Activated naive CD8-positive, alpha-beta T cell treated with anti-CD3 and anti-CD28 coated beads for 36 hours (primary cell): ENCODE measurements around the gene TDP1. TPM values are rescaled to one million over a fixed set of nuclear protein-coding genes. Genes with fewer than 3 reads are reported as not detected.

Source experiments
- DNase-seq: peaks from one replicate; pipeline ENCODE4 v3.0.0; 2021
- H3K27ac Mint-ChIP-seq: one replicate; pipeline ENCODE4 v1.8.0; 2022; ENCODE audit warnings: mild to moderate bottlenecking, moderate library complexity, mixed read lengths
- H3K27me3 Mint-ChIP-seq: one replicate; pipeline ENCODE4 v1.8.0; 2022; ENCODE audit warnings: mild to moderate bottlenecking, mixed read lengths
- H3K36me3 Mint-ChIP-seq: one replicate; pipeline ENCODE4 v1.8.0; 2021; ENCODE audit warnings: mild to moderate bottlenecking, mixed read lengths
- H3K4me1 Mint-ChIP-seq: one replicate; pipeline ENCODE4 v1.8.0; 2021; ENCODE audit warnings: mixed read lengths
- H3K4me3 Mint-ChIP-seq: one replicate; pipeline ENCODE4 v1.8.0; 2022; ENCODE audit warnings: mild to moderate bottlenecking, moderate library complexity, mixed read lengths
- H3K9me3 Mint-ChIP-seq: one replicate; pipeline ENCODE4 v1.8.0; 2022; ENCODE audit warnings: mixed read lengths
- total RNA-seq, 2 experiments: library from RNA; stranded (reverse); gene quantifications; one replicate each; pipeline ENCODE4 v1.2.3, GENCODE V29; 2021

Gene TDP1
- total RNA-seq, 2 experiments from 2014 or later, result 88.4 to 96.8 TPM

DNA sequence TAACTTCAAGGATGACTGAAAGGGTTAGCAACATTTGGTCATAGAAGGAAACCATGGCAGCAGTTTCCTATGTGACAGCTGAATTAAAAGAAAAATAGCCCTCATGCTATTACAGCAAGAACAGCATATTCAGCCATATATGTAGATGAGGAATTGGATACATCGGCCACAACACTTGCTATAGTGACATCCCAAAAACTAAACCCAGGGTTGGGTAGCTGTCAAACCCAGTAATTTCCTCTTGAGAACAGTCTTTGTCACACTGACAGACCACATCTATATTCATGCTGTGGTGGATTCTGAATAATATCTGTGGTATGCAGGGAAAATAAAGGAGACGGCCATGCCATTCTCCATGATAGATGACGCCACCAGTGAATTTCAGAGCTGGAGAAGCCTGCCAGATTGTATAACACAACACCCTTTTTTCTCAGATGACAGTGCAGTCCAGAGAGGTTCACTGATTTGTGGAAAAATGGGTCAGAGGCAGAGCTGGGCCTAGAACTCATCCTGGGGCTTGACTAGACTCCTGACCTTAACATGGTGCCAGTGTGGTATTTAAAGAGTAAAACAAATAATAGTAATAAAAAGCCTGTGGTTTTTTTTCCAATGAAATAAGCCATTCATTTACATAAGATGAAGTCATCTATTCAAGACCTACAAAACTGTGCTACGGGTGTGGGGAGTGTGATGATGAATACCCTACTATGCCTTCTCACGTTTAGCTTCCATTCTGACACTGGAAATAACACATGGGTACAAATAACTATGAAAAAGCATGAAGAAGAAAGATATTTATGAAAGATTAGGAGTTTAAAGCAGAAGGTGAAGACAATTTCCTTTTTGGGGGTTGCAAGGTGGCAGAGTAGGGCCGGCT is 33.5 kb upstream of the TDP1 start:
- Mint-ChIP-seq H3K9me3 (no peaks in the 10 kb centered on the region), H3K27ac (no peak overlapping the region), H3K4me3 (no peak overlapping the region), H3K27me3 (no peaks in the 10 kb centered on the region), H3K36me3 (no peaks in the 10 kb centered on the region), H3K4me1 (no peaks in the 10 kb centered on the region)
- DNase-seq, result no peak

DNA sequence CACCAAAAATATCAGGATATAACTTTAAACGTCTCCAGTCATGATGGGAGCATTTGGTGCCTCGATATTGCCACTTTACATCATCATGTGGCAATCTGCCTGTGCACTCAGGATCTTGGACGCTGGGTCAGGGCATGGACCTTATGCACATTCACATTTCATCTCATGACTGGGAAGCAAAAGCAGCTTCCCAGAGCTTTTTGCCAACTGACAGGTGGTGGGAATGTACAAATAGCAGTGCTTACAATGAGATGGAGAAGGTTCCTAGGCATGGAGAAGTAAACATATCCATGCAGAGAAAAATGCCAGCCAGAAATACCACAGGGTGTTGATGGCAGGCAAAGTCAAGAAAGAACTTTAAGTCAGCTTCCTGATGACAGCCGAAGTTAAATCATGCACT is 31.5 kb upstream of the TDP1 start:
- no peak for DNase-seq
- Mint-ChIP-seq H3K27ac (no peak overlapping the region), H3K4me1 (no peaks in the 10 kb centered on the region), H3K9me3 (no peaks in the 10 kb centered on the region), H3K36me3 (no peaks in the 10 kb centered on the region), H3K4me3 (no peak overlapping the region), H3K27me3 (no peaks in the 10 kb centered on the region)

DNA sequence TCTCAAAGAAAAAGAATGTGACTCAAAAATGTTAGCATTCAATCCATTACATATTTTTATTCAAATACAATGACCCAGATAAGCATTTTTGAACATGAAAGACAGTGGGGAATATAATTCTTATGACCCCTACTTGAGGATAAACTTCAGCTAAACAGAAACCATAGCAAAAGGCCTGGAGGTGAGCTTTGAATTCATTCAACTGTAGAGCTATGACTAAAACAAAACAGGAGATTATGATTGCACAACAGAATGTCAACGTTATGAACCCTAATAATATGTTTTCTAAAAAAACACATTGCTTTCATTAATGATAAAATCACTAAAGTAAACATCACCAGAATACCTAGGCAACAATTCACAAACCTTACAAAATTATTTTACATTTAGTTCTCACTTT is 29.0 kb upstream of the TDP1 start:
- H3K9me3 Mint-ChIP-seq, result no peaks in the 10 kb centered on the region
- no peaks in the 10 kb centered on the region for H3K36me3 Mint-ChIP-seq
- H3K4me3 Mint-ChIP-seq, result no peak overlapping the region

DNA sequence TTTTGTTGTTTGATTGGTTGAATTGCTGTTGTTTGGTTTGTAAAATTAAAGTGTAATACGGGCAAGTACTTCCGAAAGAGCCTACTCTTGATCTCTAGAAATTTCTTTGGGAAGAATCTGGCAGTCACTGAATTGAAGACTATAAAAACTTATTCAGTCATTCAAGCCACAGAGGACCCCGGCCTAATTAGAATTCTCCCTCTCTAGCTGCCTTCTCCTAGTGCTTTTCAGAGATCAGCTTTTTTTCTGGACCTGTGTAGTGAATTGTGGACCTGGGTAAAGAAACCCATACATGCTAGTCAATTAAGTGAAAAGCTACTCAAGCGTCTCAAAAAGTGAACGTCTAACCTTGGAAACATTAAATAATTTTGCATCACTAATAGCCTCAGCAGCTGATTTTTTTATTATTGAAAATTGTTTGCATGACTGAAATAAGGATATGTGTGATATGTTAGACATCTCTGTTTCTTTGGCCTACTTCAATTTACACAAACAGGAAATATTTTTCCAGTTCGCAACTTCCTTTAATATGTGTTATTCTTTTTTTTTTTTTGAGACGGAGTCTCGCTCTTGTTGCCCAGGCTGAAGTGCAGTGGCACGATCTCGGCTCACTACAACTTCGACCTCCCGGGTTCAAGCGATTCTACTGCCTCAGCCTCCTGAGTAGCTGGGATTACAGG is 28.4 kb upstream of the TDP1 start:
- H3K27ac Mint-ChIP-seq, result no peak overlapping the region
- no peak for DNase-seq
- H3K36me3 Mint-ChIP-seq, result no peaks in the 10 kb centered on the region
- no peaks in the 10 kb centered on the region for H3K9me3 Mint-ChIP-seq
- H3K4me1 Mint-ChIP-seq, result no peaks in the 10 kb centered on the region
- no peaks in the 10 kb centered on the region for H3K27me3 Mint-ChIP-seq
- no peak overlapping the region for H3K4me3 Mint-ChIP-seq

More for the DNA sequence above, 29.0 kb upstream of the TDP1 start:
- no peak for DNase-seq
- no peaks in the 10 kb centered on the region for H3K27me3 Mint-ChIP-seq
- H3K4me1 Mint-ChIP-seq, result no peaks in the 10 kb centered on the region
- H3K27ac Mint-ChIP-seq, result no peak overlapping the region

DNA sequence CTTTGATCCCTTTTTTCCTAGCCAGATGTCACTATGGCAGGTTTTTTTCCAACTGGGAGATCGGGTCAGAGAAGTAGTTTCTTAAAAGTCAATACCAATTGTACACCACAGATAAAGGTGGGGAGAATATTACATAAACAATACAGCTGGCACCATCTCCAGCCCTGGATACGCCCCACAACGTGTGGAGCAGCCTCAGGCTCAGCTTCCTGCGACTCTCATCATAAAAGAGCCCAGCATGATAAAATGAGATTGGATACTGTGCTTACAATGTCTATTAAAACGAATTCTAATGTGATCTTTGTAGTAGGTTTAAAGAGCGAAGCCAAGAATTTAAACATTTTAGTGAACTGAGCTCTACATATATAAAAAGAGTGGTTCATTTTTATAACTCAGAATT is 22.7 kb upstream of the TDP1 start:
- DNase-seq, result no peak
- peaks cover 2% of the 10 kb centered on the region for H3K4me1 Mint-ChIP-seq
- H3K27ac Mint-ChIP-seq, result no peak overlapping the region
- H3K9me3 Mint-ChIP-seq, result no peaks in the 10 kb centered on the region
- H3K4me3 Mint-ChIP-seq, result no peak overlapping the region
- no peaks in the 10 kb centered on the region for H3K36me3 Mint-ChIP-seq
- no peaks in the 10 kb centered on the region for H3K27me3 Mint-ChIP-seq

DNA sequence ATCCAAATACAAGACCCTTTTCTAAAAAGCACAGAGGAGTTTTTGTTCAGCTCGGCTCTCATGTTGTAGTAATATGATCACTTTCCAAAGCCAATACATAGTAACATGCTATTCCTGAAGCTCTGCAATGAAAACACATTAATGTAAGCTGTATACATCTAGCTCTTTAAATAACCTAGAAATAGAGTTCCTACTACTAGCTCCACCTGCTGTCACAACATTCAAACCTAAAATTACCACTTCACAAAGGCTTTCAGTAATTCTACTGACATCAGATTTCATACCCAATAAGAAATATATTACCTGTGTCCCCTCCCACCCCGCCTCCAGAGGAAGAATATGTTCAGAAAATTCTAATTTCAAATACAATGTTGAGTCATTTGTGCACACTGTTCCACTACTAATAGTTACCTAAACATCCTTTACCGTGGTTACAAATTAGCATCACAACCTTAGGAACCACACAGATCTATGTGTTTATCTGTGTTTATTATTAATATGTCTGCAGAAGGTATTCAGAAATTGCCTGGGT is 19.0 kb upstream of the TDP1 start:
- Mint-ChIP-seq H3K27me3 (no peaks in the 10 kb centered on the region), H3K9me3 (no peaks in the 10 kb centered on the region), H3K4me3 (no peak overlapping the region), H3K4me1 (peaks cover 2% of the 10 kb centered on the region), H3K36me3 (no peaks in the 10 kb centered on the region), H3K27ac (no peak overlapping the region)
- no peak for DNase-seq

DNA sequence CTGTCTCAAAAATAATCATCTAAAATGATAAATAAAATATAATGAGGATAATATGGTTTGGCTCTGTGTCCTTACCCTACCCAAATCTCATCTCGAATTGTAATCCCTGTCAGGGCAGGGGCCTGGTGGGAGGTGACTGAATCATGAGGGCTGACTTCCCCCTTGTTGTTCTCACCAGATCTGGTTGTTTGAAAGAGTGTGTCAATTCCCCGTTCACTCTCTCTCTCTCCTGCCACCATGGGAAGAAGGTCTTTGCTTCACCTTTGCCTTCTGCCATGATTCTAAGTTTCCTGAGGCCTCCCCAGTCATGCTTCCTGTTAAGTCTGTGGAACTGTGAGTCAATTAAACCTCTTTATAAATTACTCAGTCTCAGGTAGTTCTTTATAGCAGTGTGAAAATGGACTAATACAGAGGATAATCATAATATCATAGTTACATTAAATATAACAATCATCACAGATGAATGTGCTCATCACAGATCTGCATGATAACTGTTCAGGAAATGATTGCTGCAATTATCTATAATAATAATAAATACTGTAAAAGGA is 13.8 kb upstream of the TDP1 start:
- H3K27ac Mint-ChIP-seq, result no peak overlapping the region
- DNase-seq, result no peak
- no peaks in the 10 kb centered on the region for H3K27me3 Mint-ChIP-seq

DNA sequence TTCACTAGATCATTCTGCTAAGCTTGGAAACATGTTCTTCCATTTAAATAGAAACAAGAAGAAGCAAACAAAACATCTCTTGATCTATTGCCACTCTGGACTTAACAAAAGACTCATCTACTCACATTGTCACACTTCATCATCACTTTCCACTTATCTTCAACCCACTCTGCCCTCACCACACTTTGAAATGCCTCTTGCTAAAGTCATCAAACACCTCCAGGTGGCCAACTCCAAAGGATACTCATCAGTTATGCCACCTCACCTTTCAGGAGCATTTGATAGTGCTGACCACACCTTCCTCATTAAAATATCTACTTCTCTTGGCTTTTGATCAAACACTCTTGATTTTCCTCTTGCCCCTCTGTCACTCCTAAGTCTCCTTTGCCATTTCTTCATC is 8.4 kb upstream of the TDP1 start:
- no peaks in the 10 kb centered on the region for H3K4me1 Mint-ChIP-seq
- peaks cover 10% of the 10 kb centered on the region for H3K36me3 Mint-ChIP-seq
- no peaks in the 10 kb centered on the region for H3K9me3 Mint-ChIP-seq
- no peak overlapping the region for H3K27ac Mint-ChIP-seq
- DNase-seq, result no peak
- H3K27me3 Mint-ChIP-seq, result no peaks in the 10 kb centered on the region
- H3K4me3 Mint-ChIP-seq, result no peak overlapping the region

More for the DNA sequence above, 13.8 kb upstream of the TDP1 start:
- Mint-ChIP-seq H3K9me3 (no peaks in the 10 kb centered on the region), H3K36me3 (no peaks in the 10 kb centered on the region), H3K4me1 (peaks cover 3% of the 10 kb centered on the region), H3K4me3 (no peak overlapping the region)

DNA sequence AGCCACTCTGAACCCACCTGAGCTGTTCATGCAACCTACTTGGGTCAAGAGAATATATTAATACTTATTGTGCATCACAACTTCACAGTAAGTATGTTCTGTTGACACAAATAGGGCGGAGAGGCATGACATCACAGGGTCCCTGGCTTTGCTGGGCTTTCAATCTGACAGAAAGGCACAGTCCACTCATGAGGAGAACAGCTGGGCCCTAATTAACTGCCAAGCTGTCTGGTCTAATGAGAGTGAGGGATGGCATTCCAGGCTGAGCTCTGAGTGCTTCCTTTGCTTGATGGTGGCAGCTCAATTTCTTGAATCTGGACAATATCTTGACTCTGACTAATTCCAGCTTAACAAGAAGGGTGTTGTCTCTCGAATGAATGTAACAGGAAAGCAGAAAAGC is 3.2 kb upstream of the TDP1 start:
- peaks cover 22% of the 10 kb centered on the region for H3K36me3 Mint-ChIP-seq
- H3K27ac Mint-ChIP-seq, result no peak overlapping the region
- peaks cover 13% of the 10 kb centered on the region for H3K4me1 Mint-ChIP-seq
- H3K9me3 Mint-ChIP-seq, result peaks cover 1% of the 10 kb centered on the region
- no peak for DNase-seq
- H3K4me3 Mint-ChIP-seq, result no peak overlapping the region
- no peaks in the 10 kb centered on the region for H3K27me3 Mint-ChIP-seq

DNA sequence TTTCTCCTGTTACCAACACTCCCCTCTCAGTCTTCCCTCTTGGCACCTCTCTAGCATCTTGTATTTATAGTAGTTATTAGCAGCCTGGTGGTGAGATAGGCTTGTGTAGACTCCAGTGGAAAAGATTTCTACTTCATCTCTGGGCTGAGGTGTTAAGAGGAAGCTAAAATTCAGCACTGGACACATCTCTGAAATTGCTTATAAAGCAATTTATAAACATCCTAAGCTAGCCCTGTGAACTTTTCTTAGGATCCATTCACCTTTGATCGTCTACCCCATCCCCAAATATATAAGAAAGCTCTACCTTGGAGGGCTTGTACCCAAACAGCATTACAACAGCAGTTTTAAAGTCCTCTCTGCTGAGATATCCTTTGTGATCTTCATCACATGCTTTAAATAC is 2.1 kb upstream of the TDP1 start:
- no peak for DNase-seq
- Mint-ChIP-seq H3K9me3 (peaks cover 5% of the 10 kb centered on the region), H3K4me3 (peak overlapping the region; percentile 92), H3K36me3 (peaks cover 27% of the 10 kb centered on the region), H3K27ac (no peak overlapping the region), H3K27me3 (no peaks in the 10 kb centered on the region), H3K4me1 (peaks cover 22% of the 10 kb centered on the region)

DNA sequence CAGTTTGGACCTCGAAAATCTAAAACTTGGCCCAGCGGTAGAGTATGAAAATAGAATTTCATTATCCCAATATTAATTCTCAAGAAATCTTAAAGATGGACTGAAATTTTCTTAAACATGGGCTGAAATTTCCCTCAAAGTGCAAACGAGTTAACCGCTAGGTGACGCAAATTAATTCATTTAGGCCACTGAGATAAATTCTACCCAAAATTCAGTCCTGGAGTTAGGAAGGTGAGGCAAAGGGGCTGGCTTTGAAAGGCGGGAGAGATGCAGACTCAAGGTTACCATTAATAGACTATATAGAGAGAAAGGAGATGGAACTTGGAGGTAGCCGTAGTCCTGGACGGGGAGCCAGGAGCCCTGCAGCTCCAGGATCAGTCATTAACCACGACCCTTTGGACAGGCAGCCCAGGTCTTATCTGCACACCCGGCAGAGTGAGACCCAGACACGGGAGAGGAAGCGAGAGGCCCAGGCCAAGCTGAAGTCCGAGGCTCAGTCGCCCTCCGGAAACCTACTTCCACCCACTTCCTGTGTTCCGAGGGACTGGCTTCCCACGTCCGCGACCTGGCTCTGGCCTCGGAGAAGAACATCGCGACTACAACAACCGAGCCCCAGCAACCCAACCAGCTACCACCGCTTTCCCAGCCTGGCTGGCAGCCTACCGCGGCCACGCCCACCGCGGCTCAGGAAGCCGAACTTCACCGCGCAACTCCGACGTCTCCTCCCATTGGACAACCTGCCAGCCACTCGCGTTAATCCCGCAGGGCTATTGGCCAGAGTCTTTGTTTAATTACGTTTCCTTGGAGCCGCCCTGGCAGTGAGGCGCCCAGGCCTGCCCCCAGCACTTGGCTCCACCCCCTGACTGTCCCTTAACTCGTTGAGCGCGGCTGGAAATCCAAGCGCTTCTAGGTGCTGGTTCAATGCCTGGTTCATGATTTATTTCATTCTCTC is 1.4 kb upstream of the TDP1 start, which contains the start of gene EFCAB11:
EFCAB11 (minus strand) TSS at position 661 of the 952 bp plus-strand sequence; CDS start at position 591, 70 bp downstream.
- Mint-ChIP-seq H3K36me3 (peaks cover 33% of the 10 kb centered on the region), H3K9me3 (peaks cover 5% of the 10 kb centered on the region), H3K4me3 (peak within 1 kb of the TSS; percentile 92), H3K27ac (peak within 1 kb of the TSS; percentile 86), H3K4me1 (peaks cover 28% of the 10 kb centered on the region), H3K27me3 (no peaks in the 10 kb centered on the region)
- DNase-seq, result peak; percentile 95

DNA sequence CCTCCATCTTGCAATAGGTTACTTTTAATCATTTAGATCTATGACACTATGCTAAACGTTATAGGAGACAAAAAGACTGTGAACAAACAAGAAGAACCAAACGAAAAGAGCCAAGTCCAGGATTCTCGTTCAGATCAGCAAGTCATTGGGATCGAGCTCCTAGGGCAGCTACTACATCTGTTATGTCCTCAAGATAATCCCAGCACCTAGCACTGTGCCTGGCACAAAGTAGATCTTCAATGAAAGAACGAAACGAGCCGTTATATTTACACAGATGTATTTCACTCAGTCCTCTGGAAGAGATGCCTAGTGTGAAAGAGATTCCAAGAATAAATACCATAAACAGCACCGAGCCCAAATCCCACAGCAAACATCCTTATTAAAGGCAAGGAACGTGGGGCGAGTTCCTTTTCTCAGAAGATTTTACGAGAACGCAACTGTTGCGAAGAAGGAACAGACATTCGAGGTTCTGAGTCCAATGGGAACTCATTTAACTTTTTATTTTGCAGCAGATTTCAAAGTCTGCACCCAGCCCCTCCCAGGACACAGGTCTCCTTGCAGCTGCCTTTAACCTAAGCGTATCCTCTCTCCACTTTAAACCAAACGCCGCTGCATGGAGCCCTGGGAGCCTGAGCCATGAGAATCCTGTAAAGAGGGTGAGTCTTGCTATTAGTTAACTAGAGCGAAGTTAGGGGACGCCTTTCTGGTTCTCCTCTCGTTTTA is 544 bp upstream of the TDP1 start:
- Mint-ChIP-seq H3K36me3 (peaks cover 33% of the 10 kb centered on the region), H3K4me1 (peaks cover 32% of the 10 kb centered on the region), H3K27ac (peak overlapping the region; percentile 86), H3K9me3 (peaks cover 5% of the 10 kb centered on the region), H3K27me3 (no peaks in the 10 kb centered on the region), H3K4me3 (peak overlapping the region; percentile 92)
- DNase-seq, result no peak

DNA sequence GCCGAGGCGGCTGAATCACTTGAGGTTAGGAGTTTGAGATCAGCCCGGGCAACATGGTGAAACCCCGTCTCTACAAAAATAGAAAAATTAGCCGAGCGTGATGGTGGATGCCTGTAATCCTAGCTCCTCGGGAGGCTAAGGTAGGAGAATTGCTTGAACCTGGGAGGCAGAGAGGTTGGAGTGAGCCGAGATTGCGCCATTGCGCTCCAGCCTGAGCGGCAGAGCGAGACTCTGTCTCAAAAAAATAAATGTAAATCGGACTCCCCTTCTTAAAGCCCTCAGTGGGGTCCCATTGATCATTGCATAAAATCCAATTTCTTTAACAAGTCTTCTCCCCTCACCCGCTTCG is 908 bp downstream of the TDP1 start:
- Mint-ChIP-seq H3K4me3 (peak overlapping the region; percentile 92), H3K4me1 (peaks cover 47% of the 10 kb centered on the region), H3K36me3 (peaks cover 45% of the 10 kb centered on the region), H3K27me3 (no peaks in the 10 kb centered on the region), H3K27ac (peak overlapping the region; percentile 96), H3K9me3 (peaks cover 9% of the 10 kb centered on the region)
- DNase-seq, result no peak

DNA sequence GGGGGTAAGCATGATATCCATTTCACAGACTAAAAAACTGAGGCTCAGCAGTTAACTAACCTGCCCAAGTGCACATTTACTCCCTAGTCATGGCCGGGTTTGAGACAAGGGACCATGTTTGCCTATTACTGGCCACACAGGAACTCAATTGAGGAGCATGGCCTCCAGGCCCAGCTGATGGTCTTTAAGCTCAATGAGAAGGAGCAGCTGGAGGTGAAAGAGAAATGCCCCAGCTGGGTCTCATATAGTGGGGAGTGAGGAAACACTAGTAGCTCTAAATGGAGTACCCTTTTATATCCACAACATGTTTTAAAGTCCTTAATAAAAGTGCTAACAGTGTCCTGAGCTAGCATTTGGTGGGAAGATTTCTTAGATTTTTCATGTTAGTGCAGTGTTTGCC is 1.6 kb downstream of the TDP1 start:
- peaks cover 51% of the 10 kb centered on the region for H3K36me3 Mint-ChIP-seq
- H3K4me1 Mint-ChIP-seq, result peaks cover 52% of the 10 kb centered on the region
- DNase-seq, result no peak
- peak overlapping the region; percentile 96 for H3K27ac Mint-ChIP-seq
- peaks cover 9% of the 10 kb centered on the region for H3K9me3 Mint-ChIP-seq
- H3K27me3 Mint-ChIP-seq, result no peaks in the 10 kb centered on the region
- peak overlapping the region; percentile 92 for H3K4me3 Mint-ChIP-seq
